Measurements from ENCODE around the gene KRT5. TPM values are rescaled to one million over a fixed set of nuclear protein-coding genes. Genes with fewer than 3 reads are reported as not detected.

Gene KRT5
- total RNA-seq, 1 donor from 2014 or later: not detected

DNA sequence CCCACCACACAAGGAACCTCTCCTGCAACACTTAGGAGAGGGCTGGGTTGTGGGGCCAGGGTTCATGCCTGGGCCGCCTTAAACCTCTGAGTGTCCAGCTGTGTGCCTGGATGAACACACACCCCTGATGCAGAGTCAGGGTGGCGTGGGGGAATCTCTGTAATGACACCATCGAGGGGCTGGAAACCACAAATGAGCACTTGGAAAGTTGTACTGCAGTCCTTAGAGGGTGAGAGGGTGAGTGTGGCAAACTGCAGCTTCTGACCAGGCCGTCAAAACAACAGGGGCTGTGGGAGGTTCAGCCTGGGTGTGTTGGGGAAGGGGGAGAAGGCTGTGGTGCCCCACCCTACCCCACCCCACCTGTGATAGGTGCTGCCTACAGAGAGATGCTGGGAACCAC is 12.4 kb upstream of the KRT5 start:
- H3K36me3 Mint-ChIP-seq (ENCODE audit: low read depth): no peaks in the 10 kb centered on the region
- no peaks in the 10 kb centered on the region for H3K9me3 Mint-ChIP-seq
- no peak overlapping the region for H3K27ac Mint-ChIP-seq
- intact Hi-C loops (cut with micrococcal nuclease): no loop called here
- no peaks in the 10 kb centered on the region for H3K4me1 Mint-ChIP-seq (ENCODE audit: low read depth)
- no peak overlapping the region for H3K4me3 Mint-ChIP-seq
- DNase-seq (ENCODE audit: low spot score): no peak
- peaks cover 2% of the 10 kb centered on the region for H3K27me3 Mint-ChIP-seq (ENCODE audit: insufficient read depth)

DNA sequence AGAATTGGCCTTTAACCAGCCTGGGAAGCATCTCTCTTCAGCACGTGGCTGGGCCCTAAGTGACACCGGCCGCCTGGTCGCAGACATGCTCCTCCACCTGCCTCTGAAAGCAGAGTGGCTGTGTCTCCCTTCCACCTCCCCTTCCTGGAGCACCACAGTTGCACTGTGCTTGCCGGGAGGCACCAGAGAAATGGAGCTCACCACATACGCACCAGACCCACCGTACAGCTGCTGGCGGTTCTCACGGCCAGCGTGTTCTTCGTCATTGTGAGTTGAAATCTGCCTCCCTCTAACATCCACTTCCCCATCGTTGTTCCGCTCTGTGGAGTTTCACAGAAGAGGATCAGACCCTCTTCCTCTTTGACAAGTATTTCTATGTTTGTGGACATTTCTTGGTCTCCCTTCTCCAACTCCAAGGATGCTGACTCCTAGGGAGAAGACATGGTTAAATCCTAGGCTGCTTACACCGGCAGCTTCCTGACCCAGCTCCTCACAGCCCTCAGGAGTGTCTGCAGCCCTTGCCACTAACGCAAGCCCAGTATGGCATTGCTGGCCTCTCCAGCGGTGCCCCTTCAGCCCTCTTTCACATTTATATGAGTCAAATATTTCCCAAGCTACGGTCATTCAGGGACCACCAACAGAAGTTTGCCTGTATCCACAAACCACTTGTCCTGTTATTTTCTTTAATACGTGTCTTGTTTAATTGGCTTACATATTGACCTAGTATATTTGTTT is 11.5 kb upstream of the KRT5 start:
- Mint-ChIP-seq H3K27ac (no peak overlapping the region), H3K9me3 (no peaks in the 10 kb centered on the region), H3K4me3 (no peak overlapping the region), H3K27me3 (ENCODE audit: insufficient read depth) (no peaks in the 10 kb centered on the region), H3K4me1 (ENCODE audit: low read depth) (no peaks in the 10 kb centered on the region), H3K36me3 (ENCODE audit: low read depth) (no peaks in the 10 kb centered on the region)
- DNase-seq (ENCODE audit: low spot score): no peak
- intact Hi-C loops (cut with micrococcal nuclease): no loop called here

DNA sequence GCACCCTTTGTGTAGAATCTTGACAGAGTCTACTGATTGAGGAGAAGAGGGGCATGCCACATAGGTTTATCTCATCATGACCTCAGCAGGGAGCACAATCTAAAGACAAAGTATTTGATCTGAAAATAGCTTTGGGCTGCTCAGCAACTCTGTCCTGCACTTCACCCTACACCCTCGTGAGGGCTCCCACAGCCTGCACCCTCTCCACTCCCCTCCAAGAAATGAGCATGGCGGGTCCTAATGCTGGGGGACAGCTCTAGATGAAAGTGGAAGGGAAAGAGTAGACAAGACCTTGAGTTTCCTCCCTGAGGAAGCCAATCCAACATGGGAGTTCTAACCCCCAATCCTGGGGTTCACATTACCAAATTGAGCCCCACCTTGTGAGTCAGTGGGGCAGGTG is 10.7 kb upstream of the KRT5 start:
- no peaks in the 10 kb centered on the region for H3K36me3 Mint-ChIP-seq (ENCODE audit: low read depth)
- intact Hi-C loops (cut with micrococcal nuclease): no loop called here
- no peaks in the 10 kb centered on the region for H3K9me3 Mint-ChIP-seq
- no peak overlapping the region for H3K4me3 Mint-ChIP-seq
- no peaks in the 10 kb centered on the region for H3K27me3 Mint-ChIP-seq (ENCODE audit: insufficient read depth)
- H3K27ac Mint-ChIP-seq: no peak overlapping the region
- no peak for DNase-seq (ENCODE audit: low spot score)
- no peaks in the 10 kb centered on the region for H3K4me1 Mint-ChIP-seq (ENCODE audit: low read depth)

DNA sequence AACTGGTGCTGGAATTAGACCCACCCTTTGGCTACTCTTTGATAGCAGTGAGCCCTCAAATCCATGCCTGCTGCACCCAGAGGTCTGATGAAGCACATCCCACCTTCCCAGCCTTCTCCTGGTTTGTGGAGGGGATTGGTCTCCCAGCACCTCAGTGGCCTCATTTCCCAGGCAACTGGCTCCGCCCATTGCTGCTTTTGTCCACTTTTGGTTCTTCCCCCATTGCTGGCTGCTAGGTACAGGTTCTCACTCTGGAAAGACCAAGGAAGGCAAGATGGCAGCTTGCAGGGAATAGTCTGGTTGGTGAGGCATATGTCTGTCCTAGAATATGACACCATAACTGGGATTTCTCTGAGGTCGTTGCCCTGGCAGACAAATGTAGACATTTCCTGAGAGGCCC is 10.2 kb upstream of the KRT5 start:
- H3K27ac Mint-ChIP-seq: no peak overlapping the region
- H3K36me3 Mint-ChIP-seq (ENCODE audit: low read depth): no peaks in the 10 kb centered on the region
- no peaks in the 10 kb centered on the region for H3K9me3 Mint-ChIP-seq
- intact Hi-C loops (cut with micrococcal nuclease): no loop called here
- H3K27me3 Mint-ChIP-seq (ENCODE audit: insufficient read depth): no peaks in the 10 kb centered on the region
- H3K4me3 Mint-ChIP-seq: no peak overlapping the region
- DNase-seq (ENCODE audit: low spot score): no peak
- H3K4me1 Mint-ChIP-seq (ENCODE audit: low read depth): no peaks in the 10 kb centered on the region

DNA sequence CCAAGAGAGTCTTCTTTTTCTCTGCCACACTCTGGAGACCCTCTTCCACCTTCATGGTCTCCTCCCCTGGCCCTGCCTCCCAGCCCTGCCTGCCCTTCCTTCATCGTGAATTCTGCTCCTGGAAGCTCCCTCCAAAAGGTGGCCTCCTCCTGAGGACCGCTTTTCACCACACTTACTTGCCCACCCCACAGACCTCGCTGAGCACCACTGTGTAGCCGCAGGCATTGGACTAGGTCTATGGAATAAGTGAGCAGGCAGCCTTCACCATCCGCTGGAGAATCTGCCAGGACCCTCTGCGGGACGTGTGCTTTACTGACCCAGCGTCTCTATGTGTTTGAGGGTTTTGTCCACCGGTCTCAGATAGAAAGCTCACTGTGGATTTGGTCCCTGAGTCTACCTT is 9.7 kb upstream of the KRT5 start:
- Mint-ChIP-seq H3K27ac (no peak overlapping the region), H3K4me1 (ENCODE audit: low read depth) (no peaks in the 10 kb centered on the region), H3K4me3 (no peak overlapping the region), H3K27me3 (ENCODE audit: insufficient read depth) (no peaks in the 10 kb centered on the region), H3K36me3 (ENCODE audit: low read depth) (no peaks in the 10 kb centered on the region), H3K9me3 (no peaks in the 10 kb centered on the region)
- intact Hi-C loops (cut with micrococcal nuclease): no loop called here
- DNase-seq (ENCODE audit: low spot score): no peak

DNA sequence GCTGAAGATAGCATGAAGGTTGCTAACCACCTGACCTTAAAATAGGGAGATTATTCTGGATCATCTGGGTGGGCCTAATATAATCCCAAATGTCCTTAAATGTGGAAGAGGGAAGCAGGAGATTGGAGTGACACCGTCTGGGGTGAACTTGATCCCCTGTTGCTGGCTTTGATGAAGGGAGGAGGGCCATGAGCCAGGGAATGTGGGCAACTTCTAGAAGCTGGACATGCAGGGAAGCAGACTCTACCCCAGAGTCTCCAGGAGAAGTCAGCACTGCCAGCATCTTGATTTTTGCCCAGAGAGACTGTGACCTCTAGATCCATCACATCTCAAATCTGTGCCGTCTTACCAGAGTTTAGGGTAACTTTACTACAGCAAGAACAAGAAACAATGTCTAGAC is 9.2 kb upstream of the KRT5 start:
- H3K36me3 Mint-ChIP-seq (ENCODE audit: low read depth): no peaks in the 10 kb centered on the region
- H3K27me3 Mint-ChIP-seq (ENCODE audit: insufficient read depth): no peaks in the 10 kb centered on the region
- H3K27ac Mint-ChIP-seq: no peak overlapping the region
- intact Hi-C loops (cut with micrococcal nuclease): no loop called here
- DNase-seq (ENCODE audit: low spot score): no peak
- H3K9me3 Mint-ChIP-seq: no peaks in the 10 kb centered on the region
- no peaks in the 10 kb centered on the region for H3K4me1 Mint-ChIP-seq (ENCODE audit: low read depth)
- H3K4me3 Mint-ChIP-seq: no peak overlapping the region

DNA sequence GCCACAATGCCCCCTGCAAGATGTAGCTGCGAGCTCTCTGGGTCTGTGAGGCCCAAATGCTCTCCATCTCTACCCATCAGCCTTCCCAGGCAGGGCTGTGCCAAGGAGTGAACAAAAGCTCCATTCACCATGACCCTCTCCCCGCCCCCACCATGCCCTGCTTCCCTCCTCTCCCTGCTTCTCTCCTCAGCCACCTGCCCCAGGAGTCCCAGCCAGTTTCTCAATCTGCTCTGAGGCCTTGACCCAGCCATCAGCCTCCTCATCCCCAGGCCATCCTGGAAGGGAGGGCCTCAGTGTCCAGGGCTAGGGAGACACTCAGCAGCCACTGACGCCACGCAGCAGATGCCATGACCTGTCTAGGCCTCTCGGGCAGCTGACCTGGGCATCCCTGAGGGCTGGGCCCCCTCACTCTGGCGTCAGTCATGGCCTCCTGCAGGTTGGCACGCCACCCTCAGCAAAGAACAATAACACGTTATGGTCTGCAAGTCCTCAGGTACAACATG is 8.5 kb upstream of the KRT5 start:
- no peak overlapping the region for H3K4me3 Mint-ChIP-seq
- no peaks in the 10 kb centered on the region for H3K27me3 Mint-ChIP-seq (ENCODE audit: insufficient read depth)
- DNase-seq (ENCODE audit: low spot score): no peak
- intact Hi-C loops (cut with micrococcal nuclease): no loop called here
- H3K4me1 Mint-ChIP-seq (ENCODE audit: low read depth): no peaks in the 10 kb centered on the region
- H3K27ac Mint-ChIP-seq: no peak overlapping the region
- no peaks in the 10 kb centered on the region for H3K9me3 Mint-ChIP-seq
- no peaks in the 10 kb centered on the region for H3K36me3 Mint-ChIP-seq (ENCODE audit: low read depth)

DNA sequence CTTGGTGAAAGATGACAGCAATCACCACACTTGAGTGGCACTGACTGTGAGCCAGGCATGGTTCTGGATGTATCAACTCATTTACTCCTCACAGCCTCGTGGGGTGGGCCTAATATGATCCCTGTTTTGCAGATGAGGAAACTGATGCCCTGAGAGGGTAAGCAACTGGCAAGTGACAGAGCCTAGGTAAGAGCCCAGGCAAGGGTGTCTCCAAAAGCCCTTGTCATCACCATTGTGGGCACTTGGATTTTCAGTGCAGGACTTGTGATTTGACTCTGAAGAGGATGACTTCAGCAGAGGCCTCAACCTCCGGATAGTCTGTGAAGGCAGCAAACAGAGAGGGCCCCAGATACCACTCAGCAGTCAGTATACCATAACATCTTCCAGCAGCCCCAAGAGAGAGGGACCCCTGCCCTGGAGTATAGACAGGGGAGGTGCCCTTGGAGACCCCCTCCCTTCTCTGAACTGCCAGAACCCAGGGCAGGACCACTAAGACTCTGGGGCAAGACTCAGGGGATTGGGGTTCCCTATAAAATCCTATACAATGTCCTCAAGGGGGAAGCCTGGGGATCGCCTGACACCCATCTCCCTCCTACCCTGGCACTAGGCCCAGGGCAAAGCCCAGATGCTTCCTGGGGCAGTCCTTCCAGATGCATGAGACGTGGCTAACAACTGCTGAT is 7.1 kb upstream of the KRT5 start:
- intact Hi-C loops (cut with micrococcal nuclease): no loop called here
- Mint-ChIP-seq H3K4me3 (no peak overlapping the region), H3K9me3 (no peaks in the 10 kb centered on the region), H3K4me1 (ENCODE audit: low read depth) (no peaks in the 10 kb centered on the region), H3K27me3 (ENCODE audit: insufficient read depth) (no peaks in the 10 kb centered on the region), H3K27ac (no peak overlapping the region), H3K36me3 (ENCODE audit: low read depth) (no peaks in the 10 kb centered on the region)
- no peak for DNase-seq (ENCODE audit: low spot score)

DNA sequence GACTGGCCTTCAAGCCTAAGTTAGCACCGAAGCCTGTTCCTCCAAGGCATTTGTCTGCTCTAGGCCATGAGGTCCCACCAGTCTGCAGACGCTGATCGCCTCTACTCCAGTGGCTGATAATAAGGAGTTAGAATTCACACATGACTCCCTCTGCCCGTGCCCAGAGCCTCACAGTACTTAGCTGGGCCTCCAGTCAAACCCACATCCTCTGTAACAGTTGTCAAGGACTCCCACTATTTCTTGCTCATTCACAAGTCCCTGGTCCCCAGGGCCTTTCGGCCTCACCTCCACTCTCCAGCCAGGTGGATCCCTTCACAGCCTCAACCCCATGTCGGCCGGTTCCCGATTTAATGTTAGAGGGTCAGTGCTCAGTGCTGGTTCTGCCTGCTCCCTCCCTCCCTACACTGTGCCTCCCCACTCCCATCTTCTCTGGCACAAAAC is 6.3 kb upstream of the KRT5 start:
- DNase-seq (ENCODE audit: low spot score): no peak
- no peaks in the 10 kb centered on the region for H3K36me3 Mint-ChIP-seq (ENCODE audit: low read depth)
- no peaks in the 10 kb centered on the region for H3K9me3 Mint-ChIP-seq
- no peak overlapping the region for H3K4me3 Mint-ChIP-seq
- no peaks in the 10 kb centered on the region for H3K4me1 Mint-ChIP-seq (ENCODE audit: low read depth)
- H3K27ac Mint-ChIP-seq: no peak overlapping the region
- intact Hi-C loops (cut with micrococcal nuclease): no loop called here
- no peaks in the 10 kb centered on the region for H3K27me3 Mint-ChIP-seq (ENCODE audit: insufficient read depth)

DNA sequence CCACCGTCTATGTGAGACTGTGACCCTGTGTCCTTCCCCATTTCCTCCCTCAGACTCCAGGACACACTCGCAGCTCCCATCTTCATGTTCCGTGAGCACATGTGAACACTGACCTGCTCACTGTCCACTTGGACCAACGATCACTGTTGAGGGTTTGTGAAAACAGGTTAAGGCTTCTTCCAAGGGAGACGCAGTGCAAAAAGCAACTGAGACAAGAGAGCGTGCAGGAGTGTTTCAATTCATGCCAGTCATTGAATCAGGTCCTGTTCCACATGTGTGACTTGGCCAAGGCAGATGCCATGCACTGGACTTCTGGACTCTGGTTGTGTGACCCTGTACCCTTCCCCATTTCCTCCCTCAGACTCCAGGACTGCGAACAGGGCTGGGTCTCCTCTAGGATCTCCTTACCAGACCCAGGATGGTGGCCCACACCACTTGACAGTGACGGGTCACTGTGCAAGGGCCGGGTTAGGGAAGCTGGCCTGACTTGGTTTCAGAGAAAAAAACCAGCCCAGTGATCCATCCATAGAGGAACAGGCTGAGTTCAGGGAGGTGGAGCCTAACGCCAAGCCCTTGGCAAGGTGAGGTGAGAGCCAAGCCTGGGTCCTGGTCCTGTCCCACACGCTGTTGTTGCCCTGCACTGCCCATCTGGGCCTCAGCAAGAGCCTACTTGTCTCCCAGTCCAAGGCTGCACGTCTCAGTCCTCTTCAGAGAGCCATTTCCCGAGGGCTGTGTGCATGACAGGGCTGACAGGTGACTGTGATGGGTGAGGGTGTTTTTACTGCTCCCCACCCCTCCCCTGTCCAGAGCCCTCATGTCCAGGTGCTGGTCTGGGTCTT is 5.7 kb upstream of the KRT5 start:
- DNase-seq (ENCODE audit: low spot score): no peak
- H3K9me3 Mint-ChIP-seq: no peaks in the 10 kb centered on the region
- H3K4me3 Mint-ChIP-seq: no peak overlapping the region
- H3K27ac Mint-ChIP-seq: no peak overlapping the region
- intact Hi-C loops (cut with micrococcal nuclease): no loop called here
- H3K36me3 Mint-ChIP-seq (ENCODE audit: low read depth): no peaks in the 10 kb centered on the region
- no peaks in the 10 kb centered on the region for H3K4me1 Mint-ChIP-seq (ENCODE audit: low read depth)
- no peaks in the 10 kb centered on the region for H3K27me3 Mint-ChIP-seq (ENCODE audit: insufficient read depth)

DNA sequence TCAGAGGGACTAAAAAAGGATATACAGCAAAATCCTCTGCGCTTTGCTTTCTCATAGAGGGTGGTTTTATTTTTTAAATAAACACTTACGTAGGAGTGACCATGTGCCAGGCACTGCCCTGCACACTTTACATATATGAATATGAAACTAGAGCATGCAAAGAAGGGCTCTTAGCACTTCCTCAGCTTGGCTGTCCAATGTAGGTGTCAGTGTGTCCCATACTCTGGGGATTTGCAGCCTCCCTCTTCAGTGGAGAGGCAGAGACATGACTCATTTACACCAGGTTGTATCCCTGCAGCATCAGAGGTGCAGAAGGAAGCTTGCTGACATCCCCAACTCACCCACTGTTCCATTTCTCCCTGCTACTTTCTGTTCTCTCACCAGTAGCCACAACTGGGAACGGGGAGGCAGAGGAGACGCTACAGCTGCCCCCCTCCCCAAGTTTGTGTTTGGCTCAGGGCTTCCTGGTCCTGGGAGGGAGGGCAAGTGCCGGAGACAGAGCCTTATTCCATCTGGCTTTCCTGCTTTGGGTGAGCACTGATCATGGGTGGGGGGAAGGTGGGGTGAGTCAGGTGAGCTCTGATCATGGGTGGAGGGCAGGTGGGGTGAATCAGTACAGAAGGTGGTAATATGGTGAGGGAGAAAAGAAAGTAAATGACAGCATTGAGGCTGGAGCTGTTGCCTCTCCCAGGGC is 4.9 kb upstream of the KRT5 start:
- intact Hi-C loops (cut with micrococcal nuclease): no loop called here

DNA sequence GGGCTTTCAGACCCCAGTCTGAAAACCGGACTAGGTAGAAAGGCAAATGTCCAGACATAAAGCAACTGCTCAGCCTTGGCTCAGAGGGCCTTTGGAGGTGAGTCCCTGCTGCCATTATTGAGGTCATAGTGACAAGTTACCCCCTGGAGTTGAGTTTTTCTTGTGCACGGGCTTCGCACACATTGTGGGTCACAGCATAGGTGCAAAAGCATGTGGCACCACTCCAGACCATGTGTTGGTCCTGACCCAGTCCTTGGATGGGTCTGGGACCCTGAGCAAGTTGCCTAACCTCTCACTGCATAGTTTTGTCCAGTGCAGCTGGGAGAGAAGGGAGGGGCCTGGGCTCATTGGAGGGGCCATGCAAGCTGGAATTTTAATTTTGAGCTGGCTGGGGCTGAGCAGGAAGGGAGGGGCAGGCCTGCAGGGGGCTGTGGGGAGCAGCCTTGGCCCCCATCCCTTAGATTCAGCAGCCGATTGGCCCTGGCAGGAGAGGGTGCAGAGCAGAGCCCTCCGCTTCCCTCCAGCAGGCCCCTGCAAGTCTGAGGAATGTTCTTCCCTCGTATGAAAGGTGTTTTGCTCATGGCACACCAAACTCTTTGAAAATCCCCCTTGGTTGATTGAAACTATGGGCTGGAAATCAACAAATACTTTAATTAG is 4.2 kb upstream of the KRT5 start:
- Mint-ChIP-seq H3K36me3 (ENCODE audit: low read depth) (no peaks in the 10 kb centered on the region), H3K4me1 (ENCODE audit: low read depth) (no peaks in the 10 kb centered on the region), H3K9me3 (no peaks in the 10 kb centered on the region), H3K4me3 (no peak overlapping the region), H3K27me3 (ENCODE audit: insufficient read depth) (no peaks in the 10 kb centered on the region), H3K27ac (no peak overlapping the region)
- intact Hi-C loops (cut with micrococcal nuclease): no loop called here
- no peak for DNase-seq (ENCODE audit: low spot score)

More for the DNA sequence above, 4.9 kb upstream of the KRT5 start:
- Mint-ChIP-seq H3K27me3 (ENCODE audit: insufficient read depth) (no peaks in the 10 kb centered on the region), H3K36me3 (ENCODE audit: low read depth) (no peaks in the 10 kb centered on the region), H3K9me3 (no peaks in the 10 kb centered on the region), H3K4me3 (no peak overlapping the region), H3K4me1 (ENCODE audit: low read depth) (no peaks in the 10 kb centered on the region), H3K27ac (no peak overlapping the region)
- DNase-seq (ENCODE audit: low spot score): no peak

Data from activated T-helper 1 cell treated with anti-CD3 and anti-CD28 coated beads, Interleukin-12 subunit alpha, Interleukin-12 subunit beta, Interleukin-2, Interleukin-4 antibody, amounts not matched to agents 30 ng/mL and 10 ng/mL and 1 ng/mL, durations not matched to agents 14 hours and 24 hours and 36 hours (primary cell).